SK-N-SH (cell line): ENCODE measurements around the gene MAP3K8. TPM values are rescaled to one million over a fixed set of nuclear protein-coding genes. Genes with fewer than 3 reads are reported as not detected.

Experiments
- CTCF ChIA-PET: fragments of 300-600, 350-600 bp; formaldehyde crosslinking; extraction: SDS; loops from one replicate; lab custom pipeline; 2021; lab: Yijun Ruan, JAX
- POLR2A ChIA-PET: fragments of 350-600 bp; sonication (Branson Sonifier 250); formaldehyde crosslinking; extraction: SDS; loops from one replicate; lab custom pipeline; 2020; ENCODE audit warnings: antibody characterized with exemption, inconsistent platforms; lab: Yijun Ruan, JAX
- DNase-seq: peaks from one replicate; pipeline ENCODE4 v3.0.0; 2012
- H2AFZ ChIP-seq: fragments of 200-600 bp; sonication (generic); 2 replicates; pipeline ENCODE4 v1.8.1; 2016; ENCODE audit warnings: antibody characterized with exemption, mild to moderate bottlenecking, low read depth
- H3F3A ChIP-seq: fragments of 200-600 bp; sonication (generic); replicated peaks from 2 replicates; pipeline ENCODE3; 2016; ENCODE audit warnings: antibody characterized with exemption, mild to moderate bottlenecking; ENCODE audit not compliant: insufficient read depth
- H3K27ac ChIP-seq, 2 experiments: fragments of 200-500 bp in 1 of 2; fragments of 200-600 bp in 1 of 2; sonication (Bioruptor generic) in 1 of 2; sonication (generic), shearing (Covaris generic) in 1 of 2; 2 replicates each; pipeline versions ENCODE4 v1.5.1 to v1.6.1; 2014 to 2016; ENCODE audit warnings: low read depth in 2 of 2, inconsistent platforms in 1 of 2, low read length in 1 of 2, mild to moderate bottlenecking in 1 of 2, mixed read lengths in 1 of 2
- H3K27me3 ChIP-seq: fragments of 200-600 bp; sonication (generic), shearing (Covaris generic); 2 replicates; pipeline ENCODE4 v1.6.1; 2016; ENCODE audit warnings: mixed run types; ENCODE audit not compliant: insufficient read depth
- H3K36me3 ChIP-seq, 2 experiments: fragments of 200-500 bp in 1 of 2; fragments of 200-600 bp in 1 of 2; sonication (Bioruptor generic) in 1 of 2; sonication (generic) in 1 of 2; replicated peaks in 1 of 2; 2 replicates each; pipeline versions ENCODE3 to v1.5.1; 2014 to 2016; ENCODE audit warnings: low read length in 1 of 2, mild to moderate bottlenecking in 1 of 2; ENCODE audit not compliant: insufficient read depth in 2 of 2, control insufficient read depth in 1 of 2
- H3K4me1 ChIP-seq, 2 experiments: fragments of 200-500 bp in 1 of 2; fragments of 200-600 bp in 1 of 2; sonication (Bioruptor generic) in 1 of 2; sonication (generic), shearing (Covaris generic) in 1 of 2; 2 replicates each; pipeline versions ENCODE4 v1.5.1 to v1.6.1; 2014 to 2016; ENCODE audit warnings: low read depth in 1 of 2, low read length in 1 of 2, mixed run types in 1 of 2; ENCODE audit not compliant: insufficient read depth in 2 of 2, control insufficient read depth in 1 of 2
- H3K4me2 ChIP-seq: fragments of 200-600 bp; sonication (generic), shearing (Covaris generic); 2 replicates; pipeline ENCODE4 v1.6.1; 2017; ENCODE audit warnings: mixed run types
- H3K4me3 ChIP-seq, 2 experiments: fragments of 200-500 bp in 1 of 2; fragments of 200-600 bp in 1 of 2; sonication (Bioruptor generic) in 1 of 2; sonication (generic), shearing (Covaris generic) in 1 of 2; 2 replicates each; pipeline versions ENCODE4 v1.5.1 to v1.8.1; 2014 to 2016; ENCODE audit warnings: low read depth in 2 of 2, inconsistent platforms in 1 of 2, low read length in 1 of 2, mild to moderate bottlenecking in 1 of 2, mixed read lengths in 1 of 2, moderate library complexity in 1 of 2
- H3K79me2 ChIP-seq: fragments of 200-600 bp; sonication (generic); 2 replicates; pipeline ENCODE4 v1.8.1; 2017; ENCODE audit warnings: mild to moderate bottlenecking; ENCODE audit not compliant: insufficient read depth
- H3K9ac ChIP-seq: fragments of 200-600 bp; sonication (generic); 2 replicates; pipeline ENCODE4 v1.6.1; 2017; ENCODE audit warnings: mixed run types
- H3K9me2 ChIP-seq: fragments of 200-600 bp; sonication (generic); 2 replicates; pipeline ENCODE4 v1.6.1; 2017; ENCODE audit warnings: mixed run types
- H3K9me3 ChIP-seq: fragments of 200-600 bp; sonication (generic); 2 replicates; pipeline ENCODE4 v1.6.1; 2017; ENCODE audit warnings: mixed run types, mild to moderate bottlenecking, moderate library complexity
- H4K20me1 ChIP-seq: fragments of 200-600 bp; sonication (generic); 2 replicates; pipeline ENCODE4 v1.6.1; 2017; ENCODE audit warnings: mild to moderate bottlenecking, mixed run types; ENCODE audit not compliant: insufficient read depth
- CHD2 ChIP-seq: fragments of 150-350 bp; IDR thresholded peaks from 2 replicates; pipeline ENCODE4 v1.6.1; 2018; ENCODE audit warnings: low read length; ENCODE audit not compliant: partially characterized antibody
- FOSL2 ChIP-seq: IDR thresholded peaks from 2 replicates; pipeline ENCODE4 v1.4.0; 2012; ENCODE audit warnings: low read depth, mild to moderate bottlenecking, moderate library complexity, borderline replicate concordance
- FOXM1 ChIP-seq: IDR thresholded peaks from 2 replicates; pipeline ENCODE4 v1.4.0; 2012; ENCODE audit warnings: low read depth, mild to moderate bottlenecking
- GATA2 ChIP-seq: sonication (generic); formaldehyde crosslinking; IDR thresholded peaks from 2 replicates; pipeline ENCODE4 v1.5.0; 2020; ENCODE audit warnings: mild to moderate bottlenecking, missing genetic modification reagents
- MEF2A ChIP-seq: IDR thresholded peaks from 2 replicates; pipeline ENCODE4 v1.4.0; 2012; ENCODE audit warnings: low read depth, borderline replicate concordance
- PBX3 ChIP-seq: IDR thresholded peaks from 2 replicates; pipeline ENCODE4; 2012
- POLR2AphosphoS5 ChIP-seq: IDR thresholded peaks from 2 replicates; pipeline ENCODE4 v1.6.1; 2012; ENCODE audit warnings: low read depth, low read length
- RAD21 ChIP-seq: IDR thresholded peaks from 2 replicates; pipeline ENCODE4 v1.6.1; 2012; ENCODE audit warnings: mild to moderate bottlenecking, low read length
- RCOR1 ChIP-seq: fragments of 150-350 bp; IDR thresholded peaks from 2 replicates; pipeline ENCODE4 v1.6.1; 2017; ENCODE audit warnings: antibody characterized with exemption, low read length
- TCF12 ChIP-seq: IDR thresholded peaks from 2 replicates; pipeline ENCODE4 v1.4.0; 2012
- TEAD4 ChIP-seq: IDR thresholded peaks from 2 replicates; pipeline ENCODE4 v1.4.0; 2012; ENCODE audit warnings: mild to moderate bottlenecking, borderline replicate concordance; ENCODE audit not compliant: insufficient read depth
- WGBS: methylation state at CpG from one replicate; pipeline ENCODE4 v1.1.6; 2017; ENCODE audit warnings: low lambda C conversion rate; 5-methylcytosine and 5-hydroxymethylcytosine counted together
- polyA plus RNA-seq, 3 experiments: library from polyadenylated mRNA; depleted of rRNA; stranded (reverse); fragments of >200 nt; gene quantifications; 2 replicates each; pipeline ENCODE4 v1.2.3, GENCODE V29; 2012

Gene MAP3K8
- polyA plus RNA-seq, 1 of the 3 experiments (the other 2 are of a cell fraction) = 3.7 TPM

DNA sequence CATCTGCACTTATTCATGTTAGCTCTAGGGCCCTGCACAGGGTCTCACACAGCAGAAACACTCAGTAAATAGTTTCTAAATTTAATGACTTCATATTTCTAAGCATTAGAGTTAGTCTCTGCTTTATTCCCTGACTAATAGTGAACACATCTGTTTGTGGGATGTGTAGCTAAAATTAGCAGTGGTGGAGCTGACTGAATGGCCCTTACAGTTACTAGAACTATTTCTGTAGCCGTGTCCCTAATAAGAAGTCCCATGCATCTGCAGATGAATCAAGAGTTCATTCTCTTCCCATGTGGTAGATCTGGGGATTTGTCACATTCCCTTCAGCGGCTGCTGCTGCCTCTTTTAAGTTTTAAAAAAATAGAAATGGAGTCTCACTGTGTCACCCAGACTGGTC, 11.7 kb downstream of the MAP3K8 start:
- DNase-seq = no peak
- peaks cover 14 to 15% of the 10 kb centered on the region in 2 experiments for H3K36me3 ChIP-seq

DNA sequence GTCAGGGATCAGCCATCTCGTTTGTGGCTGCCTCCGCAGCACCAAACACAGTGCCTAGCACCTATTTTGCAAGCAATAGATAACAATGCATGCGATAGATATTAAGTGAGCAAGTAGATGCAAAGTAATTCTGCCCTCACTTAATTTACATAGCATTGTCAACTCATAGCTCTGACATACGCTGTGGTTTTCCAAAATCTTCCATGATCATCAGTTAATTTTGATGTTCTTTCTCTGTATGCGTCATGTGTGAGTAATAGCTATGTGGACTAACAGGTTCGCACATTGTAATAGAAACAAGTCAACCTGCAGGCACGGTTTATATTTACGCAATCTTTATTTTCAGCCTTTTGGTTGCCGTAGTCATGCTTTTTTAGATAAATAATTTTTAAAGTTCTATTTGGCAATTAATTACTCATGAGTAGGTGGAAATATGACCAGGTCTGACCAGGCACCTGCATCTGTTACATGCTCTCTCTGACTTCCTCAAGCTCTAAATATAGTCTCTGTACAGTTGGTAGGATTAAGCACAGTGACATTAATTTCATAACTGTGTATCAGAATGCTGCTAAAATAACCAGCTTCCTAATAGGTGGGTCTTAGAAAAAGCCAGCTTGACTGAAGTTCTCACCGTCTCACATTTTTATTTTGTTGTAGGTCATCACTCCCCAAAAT, 13.3 kb downstream of the MAP3K8 start:
- H3K4me3 ChIP-seq = no peak overlapping the region
- H4K20me1 ChIP-seq = no peaks in the 10 kb centered on the region
- H3K4me1 ChIP-seq = no peaks in the 10 kb centered on the region
- peaks cover 15 to 21% of the 10 kb centered on the region in 2 experiments for H3K36me3 ChIP-seq
- ChIA-PET CTCF (interaction anchor here (0.8 kb wide), 1 partner anchor 144 kb away, joined by 6 read pairs; no protein-coding TSS in a partner anchor), POLR2A (no interaction called here)
- H3K4me2 ChIP-seq = no peak overlapping the region
- H3F3A ChIP-seq = peaks cover 4% of the 10 kb centered on the region
- no peak overlapping the region for H3K9ac ChIP-seq
- H3K9me3 ChIP-seq = no peaks in the 10 kb centered on the region
- no peaks in the 10 kb centered on the region for H3K79me2 ChIP-seq
- TF ChIP-seq CHD2 = no peak
- TF ChIP-seq TEAD4 = no peak
- TF ChIP-seq RAD21 = no peak
- TF ChIP-seq FOXM1 = no peak
- TF ChIP-seq PBX3 = no peak
- no peak for TF ChIP-seq MEF2A
- no peak for TF ChIP-seq FOSL2
- no peak for TF ChIP-seq RCOR1
- DNase-seq = no peak
- no peak overlapping the region for H3K27ac ChIP-seq
- no peaks in the 10 kb centered on the region for H3K27me3 ChIP-seq
- H2AFZ ChIP-seq = no peak overlapping the region
- 97% methylated on average over 10 of the region's 10 CpGs for WGBS
- no peaks in the 10 kb centered on the region for H3K9me2 ChIP-seq

More for the DNA sequence above, 11.7 kb downstream of the MAP3K8 start:
- WGBS = 26% methylated on average over 2 of the region's 2 CpGs
- ChIA-PET POLR2A (no interaction called here), CTCF (no interaction called here)
- Histone ChIP-seq H3K4me3 (no peak overlapping the region), H3K9me2 (no peaks in the 10 kb centered on the region), H3K4me1 (no peaks in the 10 kb centered on the region), H3K79me2 (peaks cover 1% of the 10 kb centered on the region; the same call in 1 of the 2 replicates), H3K27ac (peak overlapping the region in 1 of 2 experiments; percentile 34; a peak in 2 of 4 replicates), H4K20me1 (no peaks in the 10 kb centered on the region), H3F3A (peaks cover 4% of the 10 kb centered on the region), H3K4me2 (no peak overlapping the region), H2AFZ (no peak overlapping the region), H3K9ac (no peak overlapping the region), H3K27me3 (no peaks in the 10 kb centered on the region), H3K9me3 (no peaks in the 10 kb centered on the region)
- peak; percentile 68; the same call in 1 of the 2 replicates for TF ChIP-seq MEF2A
- TF ChIP-seq POLR2AphosphoS5 = peak; percentile 13; the same call in 1 of the 2 replicates
- TF ChIP-seq CHD2 = no peak
- no peak for TF ChIP-seq GATA2 (CRISPR knock-in tag)
- TF ChIP-seq FOSL2 = peak; percentile 6; the same call in 1 of the 2 replicates
- peak; percentile 35; the same call in 1 of the 2 replicates for TF ChIP-seq TCF12
